ENCODE data around the gene ETV3. TPM values are rescaled to one million over a fixed set of nuclear protein-coding genes. Genes with fewer than 3 reads are reported as not detected.

ETV3 gene
- total and polyA plus RNA-seq, 2 of the 13 experiments (the other 11 are each of a cell fraction or from before 2014, with no cell fraction given): 4.2 to 5.8 TPM

- no peaks in the 10 kb centered on the region for H3K79me2 ChIP-seq (ENCODE audit: insufficient read depth, low read length)
- no peaks in the 10 kb centered on the region for H4K20me1 ChIP-seq (ENCODE audit: insufficient read depth, low read length)
- DNase-seq (ENCODE audit: low spot score) (no peak), ATAC-seq (no peak), FAIRE-seq (no peak)
- H3K4me3 ChIP-seq (replicated peaks in 1 of 3; ENCODE audit: insufficient read depth in 1 of 3, low read depth in 2 of 3, low read length in 3 of 3): no peak overlapping the region
- no peak overlapping the region for H3K27ac ChIP-seq (ENCODE audit: extremely low read length, insufficient read depth, low read length)
- intact Hi-C loops (cut with micrococcal nuclease; ENCODE audit: unreplicated experiment) (no loop called here), in situ Hi-C loops (cut with HindIII; ENCODE audit: extremely low pct_ligation_motif_present, low pct_unique_long_range_greater_than_20kb) (no loop called here)
- no peaks in the 10 kb centered on the region for H3K4me1 ChIP-seq (ENCODE audit: insufficient read depth, low read length)
- BruUV-seq (replicated peaks): no TSS peak
- no peaks in the 10 kb centered on the region for H3K36me3 ChIP-seq (replicated peaks in 1 of 2; ENCODE audit: control insufficient read depth in 1 of 2, insufficient read depth in 2 of 2, low read length in 2 of 2)
- POLR2A ChIA-PET: interaction anchor here (1.1 kb wide), 1 partner anchor 14 kb away, joined by 3 read pairs; no protein-coding TSS in a partner anchor
- CTCF ChIA-PET (ENCODE audit: low intra/inter-chr PET ratio, low total read pairs): no interaction called here
- TF ChIP-seq ZNF20 (CRISPR knock-in tag; IDR thresholded peaks at IDR 0.05): no peak
- TF ChIP-seq GLI4 (CRISPR knock-in tag; IDR thresholded peaks at IDR 0.05; ENCODE audit: borderline replicate concordance): no peak
- no peak for TF ChIP-seq CBX2 (IDR thresholded peaks at IDR 0.05; ENCODE audit: low read depth, low read length)
- TF ChIP-seq CBX2 (CRISPR knock-in tag; IDR thresholded peaks at IDR 0.05; ENCODE audit: low read depth): no peak
- TF ChIP-seq MATR3 (CRISPR knock-in tag; IDR thresholded peaks at IDR 0.05): no peak
- no peak for TF ChIP-seq ZNF773 (CRISPR knock-in tag; IDR thresholded peaks at IDR 0.05; ENCODE audit: borderline replicate concordance)
- TF ChIP-seq KDM6A (CRISPR knock-in tag; IDR thresholded peaks at IDR 0.05; ENCODE audit: low read depth): no peak
- TF ChIP-seq ZNF263 (CRISPR knock-in tag; IDR thresholded peaks at IDR 0.05): no peak
- TF ChIP-seq ZNF329 (CRISPR knock-in tag; IDR thresholded peaks at IDR 0.05; ENCODE audit: low read depth): no peak
- no peak for TF ChIP-seq NCOA1 (CRISPR knock-in tag; IDR thresholded peaks at IDR 0.05)
- no peak for TF ChIP-seq THAP8 (CRISPR knock-in tag; IDR thresholded peaks at IDR 0.05; ENCODE audit: borderline replicate concordance)
- no peak for TF ChIP-seq ZMYM2 (CRISPR knock-in tag; IDR thresholded peaks at IDR 0.05)
- TF ChIP-seq ZNF678 (CRISPR knock-in tag; IDR thresholded peaks at IDR 0.05): no peak
- no peak for TF ChIP-seq KAT8 (CRISPR knock-in tag; IDR thresholded peaks at IDR 0.05)
- no peak for TF ChIP-seq ZIK1 (CRISPR knock-in tag; IDR thresholded peaks at IDR 0.05; ENCODE audit: borderline replicate concordance, low read depth)
- no peak for TF ChIP-seq ZNF597 (CRISPR knock-in tag; IDR thresholded peaks at IDR 0.05)
- H3K9ac ChIP-seq (ENCODE audit: insufficient read depth, low read depth, low read length): no peak overlapping the region
- 17% methylated on average over 2 of the region's 3 CpGs for WGBS (ENCODE audit: low lambda C conversion rate)
- H2AFZ ChIP-seq (ENCODE audit: low read length): no peak overlapping the region
- H3K27me3 ChIP-seq (ENCODE audit: control insufficient read depth in 1 of 2, insufficient read depth in 2 of 2, low read length in 2 of 2): peaks cover 19 to 79% of the 10 kb centered on the region in 2 experiments; a peak in 4 of 5 replicates
- no peaks in the 10 kb centered on the region for H3K9me3 ChIP-seq (ENCODE audit: low read length)
- H3K4me2 ChIP-seq (ENCODE audit: low read depth, low read length): no peak overlapping the region
These were observed 27.5 kb downstream of the ETV3 start for GRCh38 chr1:157110686-157111085.
